ENCODE data around the gene GATAD2A.

DNA sequence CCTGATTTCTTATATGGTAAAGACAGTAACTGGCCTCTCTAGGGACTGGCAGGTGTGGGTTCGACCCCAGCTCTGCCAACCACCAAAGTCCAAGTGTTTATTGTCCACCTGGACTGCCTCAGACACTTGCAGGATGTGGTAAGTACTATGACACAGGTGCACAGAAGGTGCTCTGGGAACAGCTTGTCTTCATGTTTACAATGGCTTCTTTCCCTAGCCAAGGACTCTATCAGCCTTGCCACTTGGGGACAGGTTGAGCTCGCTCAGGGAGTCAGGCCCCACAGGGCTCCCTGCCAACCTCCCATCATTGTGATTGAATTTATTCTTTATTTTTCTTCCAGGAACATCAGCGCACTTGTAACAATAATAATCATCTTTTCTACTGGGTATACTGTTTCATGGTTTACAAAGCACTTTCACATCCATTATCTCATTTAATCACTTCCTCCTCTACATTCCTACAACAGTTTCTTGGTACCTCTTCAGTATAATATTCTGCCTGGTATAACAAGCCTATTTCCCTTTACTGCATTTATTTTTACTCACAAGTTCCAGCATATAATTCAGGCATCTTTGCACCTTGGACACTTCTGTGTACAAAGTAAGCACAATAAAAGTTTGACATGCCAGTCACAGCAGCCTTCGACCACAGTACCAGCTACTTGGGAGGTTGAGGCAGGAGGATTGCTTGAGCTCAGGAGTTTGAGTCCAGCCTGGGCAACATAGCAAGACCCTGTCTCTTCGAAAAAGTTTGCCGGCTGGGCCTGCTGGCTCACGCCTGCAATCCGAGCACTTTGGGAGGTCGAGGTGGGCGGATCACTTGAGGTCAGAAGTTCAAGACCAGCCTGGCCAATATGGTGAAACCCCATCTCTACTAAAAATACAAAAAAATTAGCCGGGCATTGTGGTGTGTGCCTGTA lies 24.2 kb upstream of the GATAD2A start:
- TF ChIP-seq, protein P1, sequence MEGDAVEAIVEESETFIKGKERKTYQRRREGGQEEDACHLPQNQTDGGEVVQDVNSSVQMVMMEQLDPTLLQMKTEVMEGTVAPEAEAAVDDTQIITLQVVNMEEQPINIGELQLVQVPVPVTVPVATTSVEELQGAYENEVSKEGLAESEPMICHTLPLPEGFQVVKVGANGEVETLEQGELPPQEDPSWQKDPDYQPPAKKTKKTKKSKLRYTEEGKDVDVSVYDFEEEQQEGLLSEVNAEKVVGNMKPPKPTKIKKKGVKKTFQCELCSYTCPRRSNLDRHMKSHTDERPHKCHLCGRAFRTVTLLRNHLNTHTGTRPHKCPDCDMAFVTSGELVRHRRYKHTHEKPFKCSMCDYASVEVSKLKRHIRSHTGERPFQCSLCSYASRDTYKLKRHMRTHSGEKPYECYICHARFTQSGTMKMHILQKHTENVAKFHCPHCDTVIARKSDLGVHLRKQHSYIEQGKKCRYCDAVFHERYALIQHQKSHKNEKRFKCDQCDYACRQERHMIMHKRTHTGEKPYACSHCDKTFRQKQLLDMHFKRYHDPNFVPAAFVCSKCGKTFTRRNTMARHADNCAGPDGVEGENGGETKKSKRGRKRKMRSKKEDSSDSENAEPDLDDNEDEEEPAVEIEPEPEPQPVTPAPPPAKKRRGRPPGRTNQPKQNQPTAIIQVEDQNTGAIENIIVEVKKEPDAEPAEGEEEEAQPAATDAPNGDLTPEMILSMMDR (IDR thresholded peaks at IDR 0.05; ENCODE audit: borderline replicate concordance, extremely low read depth, low read length, poor library complexity, severe bottlenecking): no peak
- TF ChIP-seq EZH2 (IDR thresholded peaks at IDR 0.05; ENCODE audit: borderline replicate concordance, low read depth, low read length, severe bottlenecking): no peak

Measured in DND-41 (cell line).